Stimulated activated memory B cell treated with anti-CD40 and anti-IgM and Interleukin-4, amounts not matched to agents 10 μg/mL and 1 μg/mL and 100 μg/mL, for 72 hours (primary cell): Measurements from ENCODE around the gene RIPK4.
A peak's percentile ranks its signal among the peaks of the same experiment; 100 is the strongest.
"Not testable (repeated sequence)": the region's sequence is repeated elsewhere in the genome, so short reads cannot be mapped to it uniquely, and the experiment has no call there.

Experiments used
- ATAC-seq: fragments of 150-1000 bp; cut with Tn5 transposase; 2 replicates; pipeline ENCODE4 v1.10.0; 2021
- H3K27ac Mint-ChIP-seq: one replicate; pipeline ENCODE4 v1.8.0; 2022; ENCODE audit warnings: mild to moderate bottlenecking, mixed read lengths
- H3K27me3 Mint-ChIP-seq: one replicate; pipeline ENCODE4 v1.8.0; 2022; ENCODE audit warnings: mixed read lengths
- H3K36me3 Mint-ChIP-seq: one replicate; pipeline ENCODE4 v1.8.0; 2022; ENCODE audit warnings: mixed read lengths
- H3K4me1 Mint-ChIP-seq: one replicate; pipeline ENCODE4 v1.8.0; 2022; ENCODE audit warnings: mixed read lengths
- H3K4me3 Mint-ChIP-seq: one replicate; pipeline ENCODE4 v1.8.0; 2022; ENCODE audit warnings: mild to moderate bottlenecking, moderate library complexity, mixed read lengths
- H3K9me3 Mint-ChIP-seq: one replicate; pipeline ENCODE4 v1.8.0; 2022; ENCODE audit warnings: mixed read lengths

RIPK4 gene

DNA sequence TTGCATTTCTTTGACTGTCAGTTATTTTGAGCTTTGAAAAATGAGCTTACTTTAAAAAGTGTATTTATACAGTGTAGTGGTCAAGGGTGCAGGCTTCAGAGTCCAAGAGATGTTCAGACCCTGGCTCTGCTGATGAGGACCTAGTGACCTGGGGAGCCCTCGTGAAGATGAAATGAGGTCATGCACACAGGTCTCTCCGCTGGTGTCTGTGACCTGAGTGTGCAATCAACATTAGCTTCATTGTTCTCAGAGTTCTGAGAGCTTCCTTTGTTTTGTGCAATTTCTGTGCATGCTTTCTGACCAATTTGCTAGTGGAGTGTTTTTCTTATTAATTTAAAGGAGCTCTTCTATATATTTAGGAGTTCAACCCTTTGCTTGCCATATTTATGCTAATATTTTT lies 71.3 kb downstream of the RIPK4 start:
- H3K27me3 Mint-ChIP-seq, result peaks cover 42% of the 10 kb centered on the region
- no peaks in the 10 kb centered on the region for H3K4me1 Mint-ChIP-seq

DNA sequence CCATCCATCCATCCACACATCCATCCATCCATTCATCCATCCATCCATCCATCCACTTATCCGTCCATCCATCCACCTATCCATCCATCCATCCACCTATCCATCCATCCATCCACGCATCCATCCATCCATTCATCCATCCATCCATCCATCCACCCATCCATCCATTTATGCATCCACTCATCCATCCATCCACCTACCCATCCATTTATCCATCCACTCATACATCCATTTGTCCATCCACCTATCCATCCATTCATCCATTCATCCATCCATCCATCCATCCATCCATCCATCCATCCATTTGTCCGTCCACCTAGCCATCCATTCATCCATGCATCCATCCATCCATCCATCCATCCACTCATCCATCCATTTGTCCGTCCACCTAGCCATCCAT lies 72.8 kb downstream of the RIPK4 start:
- peaks cover 36% of the 10 kb centered on the region for H3K27me3 Mint-ChIP-seq
- not testable (repeated sequence) for H3K9me3 Mint-ChIP-seq, H3K4me3 Mint-ChIP-seq, H3K36me3 Mint-ChIP-seq, H3K27ac Mint-ChIP-seq, ATAC-seq, H3K4me1 Mint-ChIP-seq

More for the DNA sequence above, 71.3 kb downstream of the RIPK4 start:
- Mint-ChIP-seq H3K27ac (no peak overlapping the region), H3K4me3 (no peak overlapping the region), H3K9me3 (peaks cover 9% of the 10 kb centered on the region), H3K36me3 (no peaks in the 10 kb centered on the region)
- ATAC-seq, result no peak

DNA sequence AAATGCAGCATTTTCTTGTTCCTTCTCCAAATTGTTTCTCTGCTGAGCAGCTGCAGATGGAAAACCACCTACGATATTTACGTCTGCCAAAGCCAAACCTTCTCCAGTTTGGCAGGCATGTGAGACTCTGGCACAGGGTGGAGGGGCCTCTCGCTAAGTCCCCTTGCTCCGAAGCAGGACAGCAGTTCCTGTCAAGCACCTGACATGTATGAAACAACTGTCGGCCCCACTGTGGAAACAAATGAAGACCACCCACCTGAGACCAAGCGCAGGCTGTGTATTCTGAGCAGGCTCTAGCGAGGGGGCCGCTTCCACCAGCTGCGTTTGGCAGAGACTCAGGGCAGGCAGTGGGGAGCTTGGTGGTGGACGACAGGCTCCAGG lies 74.7 kb downstream of the RIPK4 start:
- no peaks in the 10 kb centered on the region for H3K4me1 Mint-ChIP-seq

DNA sequence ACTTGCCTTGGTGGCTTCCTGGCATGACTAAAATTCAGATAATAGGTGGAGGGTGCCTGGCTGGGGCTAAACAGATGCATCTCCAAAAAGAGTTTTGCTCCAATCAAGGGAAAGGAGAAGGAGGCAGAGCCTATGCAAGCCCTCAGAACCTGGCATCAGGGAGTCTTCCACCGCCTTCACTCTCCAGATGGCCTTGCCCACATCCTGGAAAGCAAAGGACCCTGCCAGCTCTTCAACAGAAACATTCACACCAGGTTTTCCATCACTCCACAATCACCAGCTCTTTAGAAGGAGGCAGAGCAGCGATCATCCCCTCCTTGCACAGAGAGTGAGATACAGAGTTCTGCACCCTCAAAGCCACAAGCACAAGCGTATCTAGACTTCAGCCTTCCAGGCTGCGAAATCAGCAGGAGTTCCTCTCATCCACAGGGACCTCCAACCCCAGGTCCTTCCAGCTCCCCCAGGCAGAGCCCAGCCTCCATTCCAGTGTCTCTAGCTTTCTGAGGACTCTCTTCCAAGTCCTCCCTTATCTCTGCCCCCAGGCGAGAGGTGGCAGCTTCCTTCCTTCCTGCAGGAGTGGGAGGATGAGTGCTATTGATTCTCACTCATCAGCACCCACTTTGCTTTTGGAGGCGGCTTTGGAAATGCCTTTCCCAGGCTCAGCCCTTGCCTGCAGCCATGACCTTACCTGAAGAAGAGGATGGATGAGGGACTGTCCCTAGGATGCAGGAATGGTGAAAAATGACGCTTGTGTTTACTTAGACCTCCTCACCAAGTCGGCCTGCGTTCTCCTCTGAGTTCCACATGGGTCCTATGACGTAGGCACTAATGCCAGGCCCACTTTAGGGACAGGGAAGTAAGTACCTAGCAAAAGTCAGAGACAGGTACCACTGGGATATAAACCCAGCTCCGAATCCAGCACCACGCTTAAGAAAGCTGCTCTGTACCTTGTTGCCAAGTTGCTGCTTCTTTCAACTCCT lies 75.4 kb downstream of the RIPK4 start:
- Mint-ChIP-seq H3K9me3 (peaks cover 9% of the 10 kb centered on the region), H3K4me3 (no peak overlapping the region), H3K27me3 (peaks cover 26% of the 10 kb centered on the region), H3K4me1 (no peaks in the 10 kb centered on the region), H3K36me3 (no peaks in the 10 kb centered on the region), H3K27ac (no peak overlapping the region)
- peak; percentile 16 for ATAC-seq

More for the DNA sequence above, 74.7 kb downstream of the RIPK4 start:
- no peak overlapping the region for H3K4me3 Mint-ChIP-seq
- H3K27ac Mint-ChIP-seq, result no peak overlapping the region
- H3K9me3 Mint-ChIP-seq, result peaks cover 9% of the 10 kb centered on the region
- H3K27me3 Mint-ChIP-seq, result peaks cover 26% of the 10 kb centered on the region
- no peak for ATAC-seq
- no peaks in the 10 kb centered on the region for H3K36me3 Mint-ChIP-seq
